Epithelial cell of proximal tubule (primary cell): ENCODE results near the gene ZYG11A. TPM values are rescaled to one million over a fixed set of nuclear protein-coding genes. Genes with fewer than 3 reads are reported as not detected.

ENCODE experiments used
- DNase-seq: peaks from one replicate; pipeline ENCODE4 v3.0.0-alpha.2; 2011; ENCODE audit warnings: low read depth
- H3K4me3 ChIP-seq: 2 replicates; pipeline ENCODE4 v1.5.1; 2011; ENCODE audit warnings: low read depth, mild to moderate bottlenecking, low read length
- total RNA-seq: library from RNA; depleted of rRNA; stranded (reverse); fragments of >200 nt; gene quantifications from 2 replicates; pipeline ENCODE4 v1.2.3, GENCODE V29; 2015
- TF ChIP-seq, protein P1 (sequence below): conservative IDR thresholded peaks from 2 replicates; pipeline ENCODE4 v1.5.1; 2012; ENCODE audit warnings: low read depth, mild to moderate bottlenecking, low read length

Gene ZYG11A
- total RNA-seq, 1 donor from 2014 or later, result 0.86 TPM

DNA sequence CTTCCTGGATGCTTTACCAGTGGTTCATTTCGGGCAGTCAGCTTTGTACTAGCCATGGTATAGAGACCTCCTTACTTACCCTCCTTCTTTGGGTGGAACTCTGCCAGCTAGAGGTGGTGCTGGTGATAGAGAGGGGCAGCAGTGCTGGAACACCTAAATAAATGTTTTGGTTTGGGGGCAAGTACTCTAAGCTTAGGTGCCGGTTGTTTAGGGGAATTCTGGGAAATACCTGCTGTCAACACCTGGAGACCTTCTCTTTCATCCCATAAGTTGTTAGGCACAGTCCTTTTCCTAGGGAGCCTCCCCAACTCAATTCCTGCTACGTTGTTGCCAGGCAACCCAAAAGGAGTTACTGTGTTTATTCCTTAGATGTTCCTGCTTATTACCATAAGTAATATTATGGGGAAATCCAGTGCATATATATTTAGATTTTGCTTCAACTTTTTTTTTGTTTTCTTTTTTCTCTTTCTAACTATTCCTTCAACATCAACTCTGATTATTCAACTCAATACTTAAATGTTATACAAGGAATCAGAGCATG is 101.4 kb downstream of the ZYG11A start:
- TF ChIP-seq, protein P1, sequence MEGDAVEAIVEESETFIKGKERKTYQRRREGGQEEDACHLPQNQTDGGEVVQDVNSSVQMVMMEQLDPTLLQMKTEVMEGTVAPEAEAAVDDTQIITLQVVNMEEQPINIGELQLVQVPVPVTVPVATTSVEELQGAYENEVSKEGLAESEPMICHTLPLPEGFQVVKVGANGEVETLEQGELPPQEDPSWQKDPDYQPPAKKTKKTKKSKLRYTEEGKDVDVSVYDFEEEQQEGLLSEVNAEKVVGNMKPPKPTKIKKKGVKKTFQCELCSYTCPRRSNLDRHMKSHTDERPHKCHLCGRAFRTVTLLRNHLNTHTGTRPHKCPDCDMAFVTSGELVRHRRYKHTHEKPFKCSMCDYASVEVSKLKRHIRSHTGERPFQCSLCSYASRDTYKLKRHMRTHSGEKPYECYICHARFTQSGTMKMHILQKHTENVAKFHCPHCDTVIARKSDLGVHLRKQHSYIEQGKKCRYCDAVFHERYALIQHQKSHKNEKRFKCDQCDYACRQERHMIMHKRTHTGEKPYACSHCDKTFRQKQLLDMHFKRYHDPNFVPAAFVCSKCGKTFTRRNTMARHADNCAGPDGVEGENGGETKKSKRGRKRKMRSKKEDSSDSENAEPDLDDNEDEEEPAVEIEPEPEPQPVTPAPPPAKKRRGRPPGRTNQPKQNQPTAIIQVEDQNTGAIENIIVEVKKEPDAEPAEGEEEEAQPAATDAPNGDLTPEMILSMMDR, result no peak
- no peak overlapping the region for H3K4me3 ChIP-seq
- no peak for DNase-seq

DNA sequence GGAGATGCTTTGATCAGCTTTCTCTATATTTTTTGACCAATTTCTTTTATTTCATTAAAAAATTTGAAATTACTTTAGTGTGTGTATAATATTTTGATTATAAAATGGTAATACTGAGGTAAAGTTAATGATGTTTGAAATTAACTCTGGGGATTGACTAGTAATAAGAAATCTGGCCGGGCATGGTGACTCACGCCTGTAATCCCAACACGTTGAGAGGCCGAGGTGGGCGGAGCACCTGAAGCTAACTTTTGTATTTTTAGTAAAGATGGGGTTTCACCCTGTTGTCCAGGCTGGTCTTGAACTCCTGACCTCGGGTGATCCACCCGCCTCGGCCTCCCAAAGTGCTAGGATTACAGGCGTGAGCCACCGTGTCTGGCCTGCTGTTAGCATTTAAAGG is 102.0 kb downstream of the ZYG11A start:
- DNase-seq, result no peak
- no peak overlapping the region for H3K4me3 ChIP-seq
- TF ChIP-seq, protein P1, result no peak

Other genes with a start within 250 kb of the ZYG11A start
- 35.1 and 39.8 TPM in 2 replicates for gene GPX7, start 240.4 kb upstream of the ZYG11A start, total RNA-seq
- gene SHISAL2A, start 209.6 kb upstream of the ZYG11A start, total RNA-seq, result 0.17 TPM in 1 of 2 replicates, not detected in the other
- 11.7 and 14.8 TPM in 2 replicates for gene COA7, start 144.4 kb upstream of the ZYG11A start, total RNA-seq
- gene ZYG11B, start 116.3 kb upstream of the ZYG11A start, total RNA-seq, result 17.9 and 21.8 TPM in 2 replicates
- gene ECHDC2, start 79.0 kb downstream of the ZYG11A start, total RNA-seq, result 23.2 and 47.7 TPM in 2 replicates
- gene SCP2, start 84.5 kb downstream of the ZYG11A start, total RNA-seq, result 68.7 and 110 TPM in 2 replicates
- gene PODN, start 219.5 kb downstream of the ZYG11A start, total RNA-seq, result 0.06 TPM in 1 of 2 replicates, not detected in the other